Dermis microvascular lymphatic vessel endothelial cell (primary cell): ENCODE measurements around the gene TTC7B. TPM values are rescaled to one million over a fixed set of nuclear protein-coding genes. Genes with fewer than 3 reads are reported as not detected.
"Not testable (repeated sequence)": the region's sequence is repeated elsewhere in the genome, so short reads cannot be mapped to it uniquely, and the experiment has no call there.

ENCODE experiments used
- DNase-seq, 2 donors: peaks; one replicate each; pipeline versions ENCODE4 v3.0.0 to v3.0.0-alpha.2; 2010; ENCODE audit warnings: low read depth in 2 of 2
- total RNA-seq: library from RNA; depleted of rRNA; stranded (reverse); fragments of >200 nt; gene quantifications from 2 replicates; pipeline ENCODE4 v1.2.1, GENCODE V29; 2014

The TTC7B gene
- total RNA-seq, 1 donor from 2014 or later: 13.9 TPM

DNA sequence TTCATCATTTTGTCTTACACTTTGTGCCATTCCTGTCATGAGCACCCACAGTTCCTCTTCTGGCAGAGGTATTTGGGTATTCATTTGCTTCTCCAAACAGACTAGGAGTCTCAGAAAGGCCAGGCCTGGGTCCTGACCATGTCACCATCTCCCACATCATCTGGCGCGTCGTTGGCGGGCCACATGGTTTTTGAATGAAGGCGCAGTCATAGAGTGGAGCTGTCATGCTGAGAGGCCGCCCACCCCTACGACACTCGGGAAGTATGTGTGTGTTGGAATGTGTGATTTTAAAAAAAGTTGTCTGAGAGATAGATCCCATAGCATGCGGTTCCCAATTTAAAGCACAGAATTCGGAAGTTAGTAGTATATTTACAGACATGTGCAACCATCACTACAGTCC is 15.6 kb upstream of the TTC7B start:
- no peak for DNase-seq

DNA sequence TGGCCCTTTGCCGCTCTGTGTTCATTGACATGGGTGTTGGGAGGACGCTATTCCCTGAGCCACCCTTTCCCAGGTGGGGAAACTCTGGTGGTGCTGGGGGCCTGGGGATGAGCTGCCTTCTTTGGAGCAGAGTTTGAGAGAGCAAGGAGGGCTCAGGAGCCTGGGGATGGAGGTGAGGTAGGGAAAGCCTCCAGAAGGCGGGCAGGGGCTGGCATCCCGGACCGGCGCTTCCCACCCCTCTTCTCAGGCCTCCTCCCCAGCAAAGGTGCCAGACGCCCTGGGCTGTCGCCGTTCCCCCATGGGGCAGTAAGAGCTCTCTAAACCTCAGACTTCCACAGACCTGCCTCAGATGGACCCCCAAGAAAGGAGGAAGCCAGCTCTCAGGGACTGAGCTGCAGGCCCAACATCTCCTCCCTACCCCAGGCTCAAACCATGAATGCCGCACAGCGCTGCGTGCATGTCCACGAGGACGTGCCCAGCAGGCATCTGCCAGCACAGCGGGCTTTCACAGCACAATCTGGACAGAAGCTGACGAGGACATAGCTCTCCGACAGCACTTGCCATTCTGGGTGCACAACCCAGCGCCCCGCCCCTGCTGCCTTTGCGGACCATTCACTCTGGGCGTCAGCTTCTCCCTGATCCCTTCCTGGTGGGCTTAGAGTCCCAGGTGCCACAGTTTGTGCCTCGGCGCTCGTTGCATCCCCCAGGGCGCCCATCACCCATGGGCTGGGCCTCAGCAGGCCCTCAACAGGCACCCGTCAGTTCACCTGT is 14.9 kb upstream of the TTC7B start:
- no peak for DNase-seq

DNA sequence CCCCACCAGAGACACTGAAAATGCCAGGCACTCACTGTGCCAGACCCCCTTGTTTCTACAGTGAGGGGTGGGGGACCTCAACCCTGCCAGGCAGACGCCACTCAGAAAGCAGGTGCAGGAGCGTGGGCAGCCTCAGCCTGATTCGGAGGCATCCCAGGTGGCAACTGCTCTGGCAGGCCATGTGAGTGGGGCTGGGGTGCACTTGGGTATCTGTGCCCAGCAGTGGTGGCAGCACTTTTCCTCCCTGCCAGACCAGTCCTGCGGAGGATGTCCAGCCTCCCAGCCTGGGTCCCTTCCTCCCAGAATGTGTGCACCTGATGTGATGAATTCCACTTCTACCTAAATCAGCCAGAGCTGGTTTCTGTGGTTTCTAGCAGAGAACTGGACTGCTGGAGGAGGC is 13.4 kb upstream of the TTC7B start:
- DNase-seq: no peak

DNA sequence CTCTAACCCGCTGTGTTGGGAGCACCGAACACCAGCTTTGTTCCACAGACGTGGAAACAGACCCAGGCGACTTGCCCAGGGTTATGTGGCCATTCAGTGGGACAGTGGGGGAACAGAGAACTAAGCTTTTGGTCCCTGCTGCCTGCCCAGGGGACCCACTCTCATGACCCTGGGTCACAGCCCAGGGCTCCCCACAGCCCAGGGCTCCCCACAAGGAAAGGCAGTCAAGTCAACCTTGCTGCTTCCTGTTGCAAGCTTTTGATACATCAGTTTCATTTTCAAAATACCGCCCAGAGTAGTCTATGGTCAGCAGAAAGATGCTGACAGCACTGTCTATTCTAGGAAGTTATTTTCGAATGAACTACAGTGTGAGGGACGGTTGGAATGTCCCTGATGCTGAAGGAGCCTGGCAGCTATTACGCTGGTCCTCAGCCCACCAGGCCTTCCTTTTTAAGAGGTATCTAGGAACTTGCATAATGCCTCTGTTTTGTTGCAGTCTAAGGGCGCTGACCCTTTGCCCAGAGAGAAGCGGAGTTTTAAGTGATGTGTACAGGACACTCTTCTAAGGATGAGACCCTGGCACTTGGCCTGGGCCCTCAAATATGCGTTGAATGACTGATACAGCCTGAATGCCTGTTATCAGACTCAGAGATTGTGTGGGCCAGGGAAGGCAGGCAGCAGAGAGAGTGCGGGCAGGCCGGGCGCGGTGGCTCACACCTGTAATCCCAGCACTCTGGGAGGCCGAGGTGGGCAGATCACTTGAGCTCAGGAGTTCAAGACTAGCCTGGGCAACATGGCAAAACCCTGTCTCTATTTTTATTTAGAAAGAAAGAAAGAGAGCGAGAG is 12.6 kb upstream of the TTC7B start:
- DNase-seq: peak in 1 of 2 donors; percentile 29

DNA sequence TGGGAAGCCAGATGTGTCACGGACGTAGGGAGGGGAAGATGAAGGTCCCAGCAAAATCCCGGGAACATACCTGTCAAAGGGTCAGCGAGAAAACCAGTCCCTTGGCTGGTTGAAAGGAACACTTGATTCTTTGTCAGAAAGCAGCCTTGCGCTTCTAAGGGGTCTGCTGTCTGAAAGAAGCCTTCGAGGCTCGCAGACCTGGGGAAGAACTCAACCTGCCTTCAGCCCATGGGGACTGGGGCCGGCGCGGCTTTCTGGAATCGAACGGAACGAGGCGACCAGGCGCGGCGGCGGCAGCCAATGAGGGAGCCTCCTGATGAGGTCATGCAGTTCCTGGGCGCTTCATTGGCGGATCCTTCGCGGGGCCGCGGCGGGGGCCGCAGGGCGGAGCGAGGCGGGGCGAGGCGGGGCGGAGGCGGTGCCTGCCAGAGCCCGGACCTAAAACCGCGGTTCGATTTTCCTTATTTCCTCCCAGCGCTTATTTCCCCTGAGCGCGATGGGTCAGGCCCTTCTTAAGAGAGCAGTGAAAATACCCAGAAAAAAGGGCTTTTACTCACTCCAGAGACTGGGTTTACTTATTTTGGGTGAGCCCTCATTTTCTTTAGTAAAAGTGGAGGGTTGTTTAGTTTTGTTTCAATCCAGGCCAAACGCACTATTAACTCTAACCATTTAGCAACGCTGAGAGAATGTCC is 11.8 kb upstream of the TTC7B start:
- peak; percentile 63 to 88 for DNase-seq

DNA sequence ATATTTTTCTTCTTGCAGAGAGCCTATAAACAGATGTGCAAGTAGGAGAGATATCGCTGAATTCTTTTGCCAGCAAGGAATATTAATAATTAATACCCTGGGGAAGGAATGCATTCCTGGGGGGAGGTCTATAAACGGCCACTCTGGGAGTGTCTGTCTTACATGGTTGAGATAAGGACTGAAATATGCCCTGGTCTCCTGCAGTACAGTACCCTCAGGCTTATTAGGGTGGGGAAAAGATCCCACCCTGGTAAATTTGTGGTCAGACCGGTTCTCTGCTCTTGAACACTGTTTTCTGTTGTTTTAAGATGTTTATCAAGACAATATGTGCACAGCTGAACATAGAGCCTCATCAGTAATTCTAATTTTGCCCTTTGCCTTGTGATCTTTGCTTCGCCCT is 7.3 kb upstream of the TTC7B start:
- not testable (repeated sequence) for DNase-seq

DNA sequence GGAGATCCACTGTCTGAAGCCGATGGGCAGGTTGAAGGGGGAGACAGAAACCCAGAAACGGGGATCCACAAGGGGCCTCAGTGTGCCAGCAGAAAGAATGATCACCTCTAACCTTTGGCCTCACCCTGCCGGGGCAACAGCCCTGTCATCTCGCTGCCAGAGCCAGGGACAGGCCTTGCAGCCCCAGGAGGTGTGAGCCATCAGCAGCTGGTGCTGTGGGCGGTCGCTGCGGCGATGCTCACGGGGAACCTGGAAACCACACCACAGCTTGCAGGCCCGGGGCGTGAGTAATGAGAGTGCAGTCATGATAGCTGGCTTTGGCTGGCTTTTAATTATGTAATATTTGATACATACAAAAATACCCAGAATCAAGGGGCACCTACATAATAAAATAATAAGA is 4.7 kb upstream of the TTC7B start:
- no peak for DNase-seq

DNA sequence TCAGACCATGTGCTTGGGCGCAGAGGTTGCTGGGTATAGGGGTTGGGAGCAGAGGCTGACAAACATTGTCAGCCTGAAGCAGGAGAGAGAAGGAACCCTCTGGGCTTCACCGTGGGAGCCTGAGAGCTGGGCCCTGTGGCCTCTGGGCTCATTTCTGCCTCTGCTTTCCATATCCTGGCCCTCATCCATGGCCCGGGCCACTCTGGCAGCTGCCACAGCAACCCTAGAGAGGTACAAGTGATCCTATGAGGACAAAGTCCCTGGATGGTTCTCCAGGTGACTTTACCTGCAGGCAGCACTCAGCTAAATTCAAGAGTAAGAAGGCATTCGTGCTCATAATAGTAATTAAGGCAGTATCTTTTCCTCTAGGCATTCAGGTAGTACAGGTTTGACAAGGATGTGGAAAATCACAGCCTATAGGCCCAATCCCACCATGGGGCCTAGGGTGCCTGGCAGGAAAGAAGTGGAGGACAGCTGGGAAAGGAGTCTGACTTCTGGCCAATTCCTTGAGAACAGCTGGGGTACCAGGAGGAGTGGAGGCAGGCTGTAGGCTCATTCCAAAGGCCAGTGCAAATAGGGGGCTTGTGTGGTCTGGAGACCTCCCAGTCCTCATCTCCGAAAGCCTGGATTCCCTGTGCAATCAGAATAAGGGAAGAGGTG is 3.6 kb upstream of the TTC7B start:
- DNase-seq: no peak

DNA sequence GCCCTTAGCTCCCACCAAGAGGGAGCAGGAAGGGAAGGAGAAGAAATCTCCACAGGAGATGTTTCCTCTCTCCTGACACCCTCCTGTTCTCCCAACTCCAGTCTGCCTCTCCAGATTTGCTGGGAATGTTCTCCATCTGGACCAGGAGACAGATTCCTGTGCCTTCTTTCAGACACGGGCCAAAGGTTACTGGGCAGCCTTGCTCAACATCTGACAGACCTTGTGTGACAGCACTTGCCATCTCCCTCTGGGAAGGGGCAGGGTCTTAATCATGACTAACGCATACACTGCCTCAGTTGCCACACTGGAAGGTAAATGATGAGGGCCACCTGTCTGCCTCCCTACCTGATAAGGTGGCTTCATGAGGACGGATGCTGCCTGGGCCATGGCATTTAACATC is 2.5 kb upstream of the TTC7B start:
- DNase-seq: no peak

DNA sequence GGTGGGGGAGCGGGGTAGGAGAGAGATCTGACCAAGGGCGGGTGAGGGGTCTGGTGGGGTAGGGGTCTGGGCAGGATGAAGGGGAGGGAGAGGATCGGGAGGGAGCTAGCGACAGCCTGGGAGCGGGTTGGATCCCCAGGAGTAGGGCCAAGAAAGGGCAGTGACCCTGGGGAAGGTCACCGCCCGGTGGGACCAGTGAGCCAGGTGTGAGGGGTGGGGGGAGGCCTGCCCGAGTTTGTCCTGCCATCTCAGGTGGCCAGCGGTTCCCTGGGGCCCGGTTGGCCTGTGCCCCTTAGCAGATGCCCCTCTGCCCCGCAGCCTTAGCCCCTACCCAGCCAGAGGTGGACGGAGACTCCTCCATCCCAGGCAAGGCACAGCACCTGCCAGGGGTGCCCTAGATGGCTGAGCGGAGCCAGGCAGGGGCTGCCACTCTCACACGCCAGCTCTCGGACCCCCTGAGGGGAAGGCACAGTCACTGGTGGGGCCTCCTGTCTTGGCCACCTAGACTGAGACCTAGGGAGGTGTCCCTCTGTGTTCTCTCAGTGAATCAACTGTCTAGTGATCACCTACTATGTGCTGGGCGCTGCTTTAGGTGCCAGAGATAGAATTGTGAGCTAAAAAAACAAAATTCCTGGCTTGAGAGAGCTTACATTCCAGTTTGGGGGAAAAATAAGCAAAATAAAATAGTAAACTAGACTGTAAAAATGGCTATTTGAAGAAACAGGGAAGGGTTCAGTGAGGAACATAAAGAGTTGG is 629 bp upstream of the TTC7B start:
- no peak for DNase-seq

DNA sequence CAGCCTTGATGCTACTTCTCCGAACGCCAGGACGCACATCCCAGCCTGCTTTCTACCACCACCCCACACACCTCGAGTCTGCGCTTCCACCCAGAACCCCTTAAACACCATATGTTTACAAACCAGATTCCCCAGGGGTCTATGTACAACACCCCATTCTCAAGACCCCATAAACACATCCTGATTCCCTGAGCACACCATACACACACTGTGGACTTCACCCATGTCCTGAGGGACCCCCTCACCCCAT is 733 bp downstream of the TTC7B start:
- no peak for DNase-seq

DNA sequence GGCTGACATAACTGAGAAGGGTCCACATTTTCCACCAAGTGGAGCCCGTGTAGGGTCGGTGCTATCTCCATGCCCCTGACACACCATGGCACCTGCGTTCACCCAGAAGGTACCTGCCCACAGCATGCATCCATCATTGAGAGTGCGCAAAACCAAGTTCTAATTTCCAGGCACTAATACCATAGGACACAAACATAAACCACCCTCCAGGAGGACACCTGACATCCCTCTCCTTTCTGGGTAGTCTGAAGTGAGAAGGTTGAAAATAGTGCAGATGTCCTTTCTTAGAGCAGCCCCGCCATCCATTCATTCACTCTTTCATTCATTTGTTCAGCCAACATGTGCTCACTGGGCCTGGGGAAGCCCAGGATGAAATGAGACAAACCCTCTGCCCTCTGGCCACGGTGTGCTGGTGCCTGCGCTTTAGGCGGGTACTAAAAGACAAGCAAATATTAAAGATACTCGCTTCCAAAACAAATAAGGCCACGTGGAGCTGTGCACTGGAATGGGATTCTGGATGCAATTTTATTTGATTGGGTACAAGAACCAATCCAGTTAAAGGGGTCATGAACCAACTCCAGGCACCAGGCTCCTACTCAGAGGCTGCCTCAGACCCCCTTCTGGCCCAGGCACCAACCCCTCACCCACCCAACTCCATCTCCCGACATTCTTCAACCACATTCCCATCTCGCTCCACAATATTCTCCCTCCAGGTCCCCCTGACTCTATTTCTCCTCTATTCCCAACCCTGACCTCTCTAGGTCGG is 1.2 kb downstream of the TTC7B start:
- DNase-seq: no peak

DNA sequence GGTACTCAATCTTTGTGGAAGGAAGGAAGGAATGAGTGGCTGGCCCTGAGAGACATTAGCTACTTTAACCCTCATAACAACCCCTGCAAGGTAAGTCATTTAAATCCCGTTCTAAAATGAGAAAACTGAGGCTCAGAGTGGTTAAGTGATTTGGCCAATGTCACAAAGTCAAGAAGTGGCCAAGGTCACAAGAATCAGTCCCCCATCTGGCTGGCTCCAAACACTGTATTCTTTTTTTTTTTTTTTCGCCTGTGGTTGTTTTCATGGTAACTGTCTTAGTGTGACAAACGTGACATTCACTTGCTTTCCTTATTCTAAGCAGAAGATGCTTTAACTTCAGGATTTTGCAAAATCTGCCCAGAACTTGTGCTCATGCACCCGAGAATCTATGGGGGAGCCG is 2.8 kb downstream of the TTC7B start:
- DNase-seq: no peak

DNA sequence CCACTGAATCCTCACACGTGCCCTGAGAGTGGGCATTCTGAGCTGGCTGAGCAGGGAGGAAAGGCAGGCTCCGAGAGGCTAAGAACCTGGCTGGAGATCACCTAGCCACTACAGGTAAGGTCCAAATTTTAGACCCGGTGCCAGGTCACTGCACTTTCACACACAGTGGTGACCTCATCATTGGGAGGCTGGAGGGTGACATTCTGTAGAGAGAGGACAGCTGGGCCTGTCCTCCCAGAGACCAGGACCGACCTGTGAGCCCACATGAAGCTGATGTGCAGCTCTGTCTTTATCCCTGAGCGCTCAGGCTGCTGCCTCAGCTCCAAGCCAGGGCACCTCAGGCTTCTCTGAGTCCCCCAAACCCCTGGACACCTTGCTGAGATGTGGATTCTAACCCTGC is 4.1 kb downstream of the TTC7B start:
- no peak for DNase-seq

DNA sequence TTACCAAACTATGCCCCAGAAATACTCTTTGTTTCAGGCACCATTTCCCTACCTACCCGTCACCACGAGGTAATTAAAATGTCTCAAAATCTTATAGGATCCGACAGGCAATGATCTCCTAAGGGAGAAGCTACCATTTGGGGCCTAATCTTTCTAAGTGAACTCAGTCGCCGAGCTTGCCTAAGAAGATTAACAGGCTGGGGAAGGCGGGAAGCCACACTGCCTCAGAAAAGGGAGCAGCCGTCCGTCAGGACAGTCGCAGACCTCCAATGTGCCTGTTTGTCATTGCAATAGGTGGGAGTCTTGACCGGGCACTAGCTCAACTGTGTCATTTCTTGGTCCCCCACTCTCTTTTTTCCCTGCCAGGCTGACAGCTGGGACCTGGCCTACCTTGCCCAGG is 4.6 kb downstream of the TTC7B start:
- no peak for DNase-seq

DNA sequence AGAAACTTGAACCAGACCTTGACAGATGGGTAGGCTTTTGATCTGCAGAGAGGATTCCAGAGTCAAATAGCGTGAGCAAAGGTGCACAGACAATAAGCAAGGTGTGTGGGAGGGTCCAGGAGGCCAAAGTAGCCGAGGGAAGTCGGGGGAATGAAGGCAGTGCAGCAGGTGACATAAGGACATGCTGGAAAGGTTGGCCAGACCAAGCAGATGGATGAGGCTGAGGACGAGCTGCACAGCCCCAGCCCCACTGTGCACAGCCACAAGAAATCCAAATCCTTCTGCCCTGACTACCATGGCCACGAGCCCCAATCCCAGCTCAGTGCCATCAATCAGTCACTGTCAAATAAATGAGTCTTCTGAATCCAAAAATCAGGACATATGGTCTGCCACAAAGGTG is 5.4 kb downstream of the TTC7B start:
- DNase-seq: no peak

DNA sequence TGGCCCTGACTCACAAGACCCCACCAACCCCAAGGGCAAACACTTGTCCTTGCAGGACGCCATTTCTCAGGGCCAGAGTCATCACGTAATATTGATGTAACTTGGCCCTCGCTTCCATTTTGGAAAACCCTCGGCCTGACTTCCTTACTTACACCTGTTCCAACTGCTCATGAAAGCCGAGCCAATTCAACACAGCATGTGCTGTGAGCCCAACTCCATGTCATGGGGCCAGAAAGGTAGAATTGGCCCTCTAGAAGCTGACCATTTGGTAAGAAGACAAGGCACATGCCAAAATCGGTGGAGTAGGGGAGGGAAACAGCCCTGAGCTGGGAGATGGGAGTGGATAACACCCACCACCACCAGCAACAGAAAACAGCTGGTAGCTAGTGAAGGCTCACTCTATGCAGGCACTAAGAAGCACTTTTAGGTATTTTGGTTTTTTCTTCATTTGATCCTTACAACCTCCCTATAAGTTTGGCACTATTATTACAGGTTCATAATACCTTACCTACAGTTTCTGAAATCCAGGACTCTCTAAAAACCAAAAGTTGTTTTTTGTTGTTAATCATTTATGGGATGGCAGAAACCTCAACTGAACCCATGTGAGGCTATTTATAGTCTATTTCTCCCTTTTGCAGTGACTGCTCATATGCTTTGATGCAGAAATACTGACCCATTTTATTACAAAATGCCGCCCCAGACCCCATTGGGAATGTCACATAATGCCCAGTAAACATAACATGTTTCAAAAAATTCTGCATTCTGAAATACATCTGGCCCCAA is 6.5 kb downstream of the TTC7B start:
- DNase-seq: no peak

DNA sequence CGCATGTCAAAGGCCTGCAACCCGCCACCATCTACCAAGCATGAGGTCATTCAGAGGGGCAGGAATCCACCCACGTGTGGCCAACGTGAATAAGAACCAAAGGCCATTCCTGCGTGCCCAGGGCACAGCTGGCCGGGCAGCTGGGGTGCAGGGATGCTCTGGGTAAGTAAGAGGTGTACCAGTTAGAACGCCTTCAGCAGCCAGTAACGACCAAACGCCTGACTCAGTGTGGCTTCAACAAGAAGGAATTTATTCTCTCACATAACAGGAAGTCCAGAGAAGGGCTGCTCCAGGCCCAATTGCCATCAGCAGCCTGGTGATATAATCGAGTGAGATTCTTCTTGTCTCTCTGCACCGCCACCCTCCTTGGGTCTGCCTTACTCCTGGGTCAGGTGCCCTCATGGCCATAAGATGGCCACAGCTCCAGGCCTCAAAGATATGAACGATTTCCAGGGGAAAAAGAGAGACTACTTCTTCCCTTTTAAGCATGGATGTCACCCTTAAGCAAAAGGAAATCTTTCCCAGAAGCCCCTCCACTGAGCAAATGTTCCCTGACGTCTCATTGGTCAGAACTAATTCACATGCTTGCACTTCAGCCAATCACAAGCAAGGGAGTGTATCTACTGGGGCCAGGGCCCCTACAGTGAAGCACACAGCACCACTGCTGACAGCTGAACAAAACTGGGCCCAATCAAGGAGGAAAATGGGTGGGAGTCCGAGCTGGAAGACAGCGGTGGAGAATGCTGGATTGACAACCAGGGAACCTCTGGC is 7.3 kb downstream of the TTC7B start:
- peak in 1 of 2 donors; percentile 32 for DNase-seq

DNA sequence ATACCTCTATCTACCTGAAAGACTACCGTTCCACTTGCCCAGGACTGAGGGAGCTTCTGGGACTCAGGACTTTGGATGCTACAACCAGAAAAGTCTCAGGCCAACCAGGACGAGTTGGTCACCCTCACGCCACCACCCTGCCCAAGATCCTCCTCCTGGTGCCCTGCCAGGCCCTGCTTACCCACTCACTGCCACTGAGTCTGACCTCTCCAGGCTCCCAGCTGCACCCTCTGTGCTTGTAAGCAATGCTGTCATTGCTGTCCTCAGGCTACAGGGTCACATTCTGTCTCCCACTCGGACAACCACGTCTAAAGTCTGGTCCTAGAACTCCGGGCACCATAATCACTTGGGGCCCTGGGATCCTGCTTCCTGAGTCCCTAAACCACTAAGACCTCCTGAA is 9.2 kb downstream of the TTC7B start:
- DNase-seq: no peak
